ENCODE measurements around the gene CLVS2.

Gene CLVS2

GRCh38 chr6:123027408-123027807 is 31.4 kb downstream of the CLVS2 start:
- DNase-seq, result no peak

GRCh38 chr6:123028263-123028662 is 32.2 kb downstream of the CLVS2 start:
- no peak for DNase-seq

- no peak for DNase-seq
Measured at GRCh38 chr6:123030282-123030681, 34.2 kb downstream of the CLVS2 start.

- no peak for DNase-seq
Measured at GRCh38 chr6:123036648-123037047, 40.6 kb downstream of the CLVS2 start.

- DNase-seq, result no peak
Measured at GRCh38 chr6:123039431-123039830, 43.4 kb downstream of the CLVS2 start.

- no peak for DNase-seq
Measured at GRCh38 chr6:123042401-123042800, 46.4 kb downstream of the CLVS2 start.

- DNase-seq, result no peak
Measured at GRCh38 chr6:123044341-123044860, 48.4 kb downstream of the CLVS2 start.

GRCh38 chr6:123053602-123054225 is 57.7 kb downstream of the CLVS2 start:
- no peak for DNase-seq

- no peak for DNase-seq
Measured at GRCh38 chr6:123055256-123055655, 59.2 kb downstream of the CLVS2 start.

- DNase-seq, result no peak
Measured at GRCh38 chr6:123062670-123063069, 66.6 kb downstream of the CLVS2 start.

- DNase-seq, result no peak
Measured at GRCh38 chr6:123064038-123064437, 68.0 kb downstream of the CLVS2 start.

GRCh38 chr6:123074616-123075015 is 78.6 kb downstream of the CLVS2 start:
- no peak for DNase-seq

- DNase-seq, result no peak
Measured at GRCh38 chr6:123085403-123085802, 89.4 kb downstream of the CLVS2 start.

GRCh38 chr6:123089226-123089625 is 93.2 kb downstream of the CLVS2 start:
- no peak for DNase-seq

- no peak for DNase-seq
Measured at GRCh38 chr6:123091091-123091895, 95.3 kb downstream of the CLVS2 start.

GRCh38 chr6:123091896-123092271 is 95.8 kb downstream of the CLVS2 start:
- no peak for DNase-seq

- no peak for DNase-seq
Measured at GRCh38 chr6:123094795-123095194, 98.8 kb downstream of the CLVS2 start.

- no peak for DNase-seq
Measured at GRCh38 chr6:123105561-123105960, 109.5 kb downstream of the CLVS2 start.

- no peak for DNase-seq
Measured at GRCh38 chr6:123116370-123116769, 120.3 kb downstream of the CLVS2 start.

GRCh38 chr6:123117145-123117908 is 121.3 kb downstream of the CLVS2 start:
- DNase-seq, result no peak

GRCh38 chr6:123118811-123119210 is 122.8 kb downstream of the CLVS2 start:
- DNase-seq, result no peak

Data from 8988T (cell line).